Subcutaneous adipose tissue (tissue), 4 donors: ENCODE measurements around the gene ABCA7. TPM values are rescaled to one million over a fixed set of nuclear protein-coding genes. Genes with fewer than 3 reads are reported as not detected.

Experiments used
- total RNA-seq, 4 donors: library from RNA; depleted of rRNA; stranded (reverse); fragments of >200 nt; gene quantifications; one replicate each; pipeline ENCODE4 v1.1.0, GENCODE V29; 2016
- TF ChIP-seq, protein P1 (sequence below): fragments of 450-650 bp; IDR thresholded peaks from one replicate; pipeline ENCODE4 v1.5.1; 2016; ENCODE audit warnings: low read depth, mild to moderate bottlenecking, control low read depth, antibody characterized with exemption, moderate library complexity

ABCA7 gene
- total RNA-seq, 4 donors from 2014 or later, result 3.4 to 35.2 (median 12.2) TPM

- TF ChIP-seq, protein P1, sequence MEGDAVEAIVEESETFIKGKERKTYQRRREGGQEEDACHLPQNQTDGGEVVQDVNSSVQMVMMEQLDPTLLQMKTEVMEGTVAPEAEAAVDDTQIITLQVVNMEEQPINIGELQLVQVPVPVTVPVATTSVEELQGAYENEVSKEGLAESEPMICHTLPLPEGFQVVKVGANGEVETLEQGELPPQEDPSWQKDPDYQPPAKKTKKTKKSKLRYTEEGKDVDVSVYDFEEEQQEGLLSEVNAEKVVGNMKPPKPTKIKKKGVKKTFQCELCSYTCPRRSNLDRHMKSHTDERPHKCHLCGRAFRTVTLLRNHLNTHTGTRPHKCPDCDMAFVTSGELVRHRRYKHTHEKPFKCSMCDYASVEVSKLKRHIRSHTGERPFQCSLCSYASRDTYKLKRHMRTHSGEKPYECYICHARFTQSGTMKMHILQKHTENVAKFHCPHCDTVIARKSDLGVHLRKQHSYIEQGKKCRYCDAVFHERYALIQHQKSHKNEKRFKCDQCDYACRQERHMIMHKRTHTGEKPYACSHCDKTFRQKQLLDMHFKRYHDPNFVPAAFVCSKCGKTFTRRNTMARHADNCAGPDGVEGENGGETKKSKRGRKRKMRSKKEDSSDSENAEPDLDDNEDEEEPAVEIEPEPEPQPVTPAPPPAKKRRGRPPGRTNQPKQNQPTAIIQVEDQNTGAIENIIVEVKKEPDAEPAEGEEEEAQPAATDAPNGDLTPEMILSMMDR, result no peak
Observed at GRCh38 chr19:1082928-1083816, 43.3 kb downstream of the ABCA7 start.

DNA sequence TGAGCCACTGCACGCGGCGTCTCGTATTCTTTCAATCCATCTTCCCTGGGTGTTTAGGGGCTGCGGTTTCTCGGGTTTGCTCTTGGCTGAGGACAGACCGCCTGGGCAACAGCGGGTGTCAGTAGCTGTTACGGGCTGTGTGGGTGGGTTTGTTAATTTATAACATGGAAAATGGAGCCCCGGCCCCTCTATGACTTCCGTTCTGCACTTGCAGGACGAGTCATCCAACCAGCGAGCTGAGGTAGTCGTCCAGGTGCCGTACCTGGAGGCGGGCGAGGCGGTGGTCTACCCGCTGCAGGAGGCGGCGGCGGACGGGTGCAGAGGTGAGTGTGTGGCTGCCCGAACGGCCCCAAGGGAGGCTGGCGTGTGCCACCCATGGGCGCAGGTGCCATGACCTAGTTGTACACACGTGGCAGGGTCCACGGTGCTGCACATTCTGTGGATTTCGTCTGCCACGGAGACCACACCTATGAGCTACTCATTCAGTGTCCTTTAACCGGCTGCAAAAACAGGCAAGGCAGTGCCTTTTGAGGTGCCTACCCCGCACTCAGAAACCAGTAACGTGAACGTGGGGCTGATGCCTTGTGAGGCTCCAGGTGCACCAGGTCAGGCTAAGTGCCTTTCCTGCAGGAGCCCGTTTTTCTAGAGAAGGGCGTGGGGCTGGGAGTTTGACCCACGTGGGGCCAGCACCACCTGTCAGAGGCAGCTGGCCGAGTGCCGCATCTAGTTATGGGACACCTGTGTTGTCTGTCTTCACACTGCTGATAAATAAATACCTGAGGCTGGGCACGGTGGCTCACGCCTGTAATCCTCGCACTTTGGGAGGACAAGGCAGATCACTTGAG, 44.3 kb downstream of the ABCA7 start:
- TF ChIP-seq, protein P1, result no peak

DNA sequence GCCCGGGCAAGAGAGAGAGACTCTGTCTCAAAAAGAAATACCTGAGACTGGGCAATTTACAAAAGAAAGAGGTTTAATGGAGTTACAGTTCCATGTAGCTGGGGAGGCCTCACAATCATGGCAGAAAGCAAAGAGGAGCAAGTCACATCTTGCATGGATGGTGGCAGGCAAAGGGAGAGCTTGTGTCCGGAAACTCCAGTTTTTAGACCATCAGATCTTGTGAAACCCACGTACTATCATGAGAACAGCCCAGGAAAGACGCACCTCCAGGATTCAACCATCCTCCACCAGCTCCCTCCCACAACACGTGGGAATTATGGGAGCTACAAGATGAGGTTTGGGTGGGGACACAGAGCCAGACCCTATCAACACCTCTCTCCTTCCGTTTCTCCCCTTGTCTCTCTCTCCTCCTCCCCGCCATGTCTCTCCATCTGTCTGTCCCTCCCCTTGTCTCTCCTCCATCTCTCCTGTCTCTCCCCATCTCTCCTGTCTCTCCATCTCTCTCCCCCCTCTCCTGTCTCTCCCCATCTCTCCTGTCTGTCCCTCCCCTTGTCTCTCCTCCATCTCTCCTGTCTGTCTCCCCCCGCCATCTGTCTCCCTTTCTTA, 45.2 kb downstream of the ABCA7 start:
- TF ChIP-seq, protein P1, result no peak

GRCh38 chr19:1085676-1086442, 46.0 kb downstream of the ABCA7 start:
- TF ChIP-seq, protein P1, result no peak

GRCh38 chr19:1086613-1087012, 46.7 kb downstream of the ABCA7 start:
- TF ChIP-seq, protein P1, result no peak

- TF ChIP-seq, protein P1, result no peak
Observed at GRCh38 chr19:1087813-1088415, 48.0 kb downstream of the ABCA7 start.
